ENCODE data around the gene ZNF511.

Gene ZNF511

DNA sequence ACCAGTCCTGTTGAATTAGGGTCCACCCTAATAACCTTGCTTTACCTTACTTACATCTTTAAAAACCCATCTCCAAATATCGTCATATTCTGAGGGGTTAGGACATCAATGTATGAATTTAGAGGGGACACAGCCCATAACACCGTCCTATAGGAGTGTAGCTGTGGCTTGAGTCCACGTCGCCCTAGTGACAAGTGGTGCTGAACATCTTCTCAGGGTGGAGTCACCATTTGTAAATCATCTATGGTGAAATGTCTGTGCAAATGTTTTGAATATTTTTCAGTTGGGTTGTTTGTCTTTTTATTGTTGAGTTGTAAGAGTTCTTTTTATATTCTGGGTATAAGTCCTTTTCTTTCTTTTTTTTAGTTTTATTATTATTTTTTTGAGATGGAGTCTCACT is 33.3 kb downstream of the ZNF511 start:
- H4K20me1 ChIP-seq (ENCODE audit: insufficient read depth, low read length), result no peaks in the 10 kb centered on the region
- H3K9me3 ChIP-seq (ENCODE audit: low read length), result peaks cover 6% of the 10 kb centered on the region; the same call in 1 of the 2 replicates
- H3K9ac ChIP-seq (ENCODE audit: low read length), result no peak overlapping the region
- no peaks in the 10 kb centered on the region for H3K9me2 ChIP-seq (ENCODE audit: low read depth, low read length)
- no peaks in the 10 kb centered on the region for H3F3A ChIP-seq (ENCODE audit: insufficient read depth, low read length)
- H3K36me3 ChIP-seq (ENCODE audit: insufficient read depth, low read length), result no peaks in the 10 kb centered on the region
- H3K4me3 ChIP-seq (ENCODE audit: low read depth, low read length, poor library complexity, severe bottlenecking), result no peak overlapping the region
- TF ChIP-seq EZH2 (IDR thresholded peaks at IDR 0.05; ENCODE audit: borderline replicate concordance, low read length), result no peak
- TF ChIP-seq, protein P1, sequence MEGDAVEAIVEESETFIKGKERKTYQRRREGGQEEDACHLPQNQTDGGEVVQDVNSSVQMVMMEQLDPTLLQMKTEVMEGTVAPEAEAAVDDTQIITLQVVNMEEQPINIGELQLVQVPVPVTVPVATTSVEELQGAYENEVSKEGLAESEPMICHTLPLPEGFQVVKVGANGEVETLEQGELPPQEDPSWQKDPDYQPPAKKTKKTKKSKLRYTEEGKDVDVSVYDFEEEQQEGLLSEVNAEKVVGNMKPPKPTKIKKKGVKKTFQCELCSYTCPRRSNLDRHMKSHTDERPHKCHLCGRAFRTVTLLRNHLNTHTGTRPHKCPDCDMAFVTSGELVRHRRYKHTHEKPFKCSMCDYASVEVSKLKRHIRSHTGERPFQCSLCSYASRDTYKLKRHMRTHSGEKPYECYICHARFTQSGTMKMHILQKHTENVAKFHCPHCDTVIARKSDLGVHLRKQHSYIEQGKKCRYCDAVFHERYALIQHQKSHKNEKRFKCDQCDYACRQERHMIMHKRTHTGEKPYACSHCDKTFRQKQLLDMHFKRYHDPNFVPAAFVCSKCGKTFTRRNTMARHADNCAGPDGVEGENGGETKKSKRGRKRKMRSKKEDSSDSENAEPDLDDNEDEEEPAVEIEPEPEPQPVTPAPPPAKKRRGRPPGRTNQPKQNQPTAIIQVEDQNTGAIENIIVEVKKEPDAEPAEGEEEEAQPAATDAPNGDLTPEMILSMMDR (IDR thresholded peaks at IDR 0.05; ENCODE audit: low read length), result no peak
- no peaks in the 10 kb centered on the region for H3K79me2 ChIP-seq (ENCODE audit: insufficient read depth, low read length)
- H3K4me2 ChIP-seq (ENCODE audit: low read length), result no peak overlapping the region
- H3K4me1 ChIP-seq (ENCODE audit: insufficient read depth, low read length, severe bottlenecking), result no peaks in the 10 kb centered on the region
- no peak overlapping the region for H3K27ac ChIP-seq (ENCODE audit: low read depth, low read length, poor library complexity, severe bottlenecking)
- H3K27me3 ChIP-seq (ENCODE audit: insufficient read depth, low read length), result peaks cover 4% of the 10 kb centered on the region; the same call in 1 of the 2 replicates
- no peak overlapping the region for H2AFZ ChIP-seq (ENCODE audit: low read length)

DNA sequence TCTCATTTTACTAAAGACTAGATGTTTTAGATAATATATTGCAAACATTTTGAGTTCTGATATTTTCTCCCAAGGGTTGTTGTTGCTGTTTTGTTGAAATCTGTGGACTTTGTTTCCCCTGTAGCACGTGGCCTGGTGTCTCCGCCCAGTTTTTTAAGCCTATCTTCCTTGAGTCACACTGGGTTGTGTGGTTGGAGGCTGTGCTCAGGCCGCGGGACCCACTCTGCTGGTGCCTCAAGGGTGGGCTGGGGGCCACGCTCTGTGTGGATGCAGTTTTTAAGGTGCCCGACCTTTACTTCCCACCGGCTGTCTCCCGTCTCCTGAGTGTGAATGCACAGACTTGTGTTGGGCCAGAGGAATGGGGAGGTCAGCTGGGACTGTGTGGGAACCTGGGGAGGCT is 34.2 kb downstream of the ZNF511 start:
- peaks cover 4% of the 10 kb centered on the region; the same call in 1 of the 2 replicates for H3K27me3 ChIP-seq (ENCODE audit: insufficient read depth, low read length)
- H4K20me1 ChIP-seq (ENCODE audit: insufficient read depth, low read length), result no peaks in the 10 kb centered on the region
- no peaks in the 10 kb centered on the region for H3K4me1 ChIP-seq (ENCODE audit: insufficient read depth, low read length, severe bottlenecking)
- no peak overlapping the region for H3K4me3 ChIP-seq (ENCODE audit: low read depth, low read length, poor library complexity, severe bottlenecking)
- H3K9ac ChIP-seq (ENCODE audit: low read length), result no peak overlapping the region
- H3K9me3 ChIP-seq (ENCODE audit: low read length), result peaks cover 4% of the 10 kb centered on the region; the same call in 1 of the 2 replicates
- H3K27ac ChIP-seq (ENCODE audit: low read depth, low read length, poor library complexity, severe bottlenecking), result no peak overlapping the region
- no peak overlapping the region for H3K4me2 ChIP-seq (ENCODE audit: low read length)
- no peak overlapping the region for H2AFZ ChIP-seq (ENCODE audit: low read length)
- TF ChIP-seq, protein P1 (IDR thresholded peaks at IDR 0.05; ENCODE audit: low read length), result no peak
- TF ChIP-seq EZH2 (IDR thresholded peaks at IDR 0.05; ENCODE audit: borderline replicate concordance, low read length), result no peak
- no peaks in the 10 kb centered on the region for H3K9me2 ChIP-seq (ENCODE audit: low read depth, low read length)
- H3K36me3 ChIP-seq (ENCODE audit: insufficient read depth, low read length), result no peaks in the 10 kb centered on the region
- H3F3A ChIP-seq (ENCODE audit: insufficient read depth, low read length), result no peaks in the 10 kb centered on the region
- H3K79me2 ChIP-seq (ENCODE audit: insufficient read depth, low read length), result no peaks in the 10 kb centered on the region

DNA sequence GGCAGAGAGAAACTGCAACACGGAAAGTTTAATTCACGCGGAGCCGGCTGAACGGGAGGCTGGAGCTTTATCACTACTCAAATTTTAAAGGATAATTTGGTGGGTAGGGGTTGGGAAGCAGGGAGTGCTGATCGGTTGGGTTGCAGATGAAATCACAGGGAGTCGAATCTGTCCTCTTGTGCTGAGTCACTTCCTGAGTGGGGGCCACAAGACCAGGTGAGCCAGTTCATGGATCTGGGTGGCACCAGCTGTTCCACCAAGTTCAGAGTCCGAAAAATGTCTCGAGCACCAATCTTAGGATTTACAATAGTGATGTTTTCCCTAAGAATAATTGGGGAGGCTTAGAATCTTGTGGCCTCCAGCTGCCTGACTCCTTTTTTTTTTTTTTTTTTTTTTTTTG is 34.8 kb downstream of the ZNF511 start:
- Histone ChIP-seq H4K20me1 (ENCODE audit: insufficient read depth, low read length) (no peaks in the 10 kb centered on the region), H3K4me1 (ENCODE audit: insufficient read depth, low read length, severe bottlenecking) (no peaks in the 10 kb centered on the region), H3F3A (ENCODE audit: insufficient read depth, low read length) (no peaks in the 10 kb centered on the region), H3K27me3 (ENCODE audit: insufficient read depth, low read length) (peaks cover 4% of the 10 kb centered on the region; the same call in 1 of the 2 replicates), H2AFZ (ENCODE audit: low read length) (no peak overlapping the region), H3K9ac (ENCODE audit: low read length) (no peak overlapping the region), H3K4me2 (ENCODE audit: low read length) (no peak overlapping the region), H3K36me3 (ENCODE audit: insufficient read depth, low read length) (no peaks in the 10 kb centered on the region), H3K79me2 (ENCODE audit: insufficient read depth, low read length) (no peaks in the 10 kb centered on the region), H3K9me2 (ENCODE audit: low read depth, low read length) (no peaks in the 10 kb centered on the region), H3K27ac (ENCODE audit: low read depth, low read length, poor library complexity, severe bottlenecking) (no peak overlapping the region), H3K9me3 (ENCODE audit: low read length) (no peaks in the 10 kb centered on the region), H3K4me3 (ENCODE audit: low read depth, low read length, poor library complexity, severe bottlenecking) (no peak overlapping the region)
- no peak for TF ChIP-seq EZH2 (IDR thresholded peaks at IDR 0.05; ENCODE audit: borderline replicate concordance, low read length)
- TF ChIP-seq, protein P1 (IDR thresholded peaks at IDR 0.05; ENCODE audit: low read length), result no peak

All from OCI-LY1 (cell line).